ENCODE measurements around the gene FOXL1.

Gene FOXL1

DNA sequence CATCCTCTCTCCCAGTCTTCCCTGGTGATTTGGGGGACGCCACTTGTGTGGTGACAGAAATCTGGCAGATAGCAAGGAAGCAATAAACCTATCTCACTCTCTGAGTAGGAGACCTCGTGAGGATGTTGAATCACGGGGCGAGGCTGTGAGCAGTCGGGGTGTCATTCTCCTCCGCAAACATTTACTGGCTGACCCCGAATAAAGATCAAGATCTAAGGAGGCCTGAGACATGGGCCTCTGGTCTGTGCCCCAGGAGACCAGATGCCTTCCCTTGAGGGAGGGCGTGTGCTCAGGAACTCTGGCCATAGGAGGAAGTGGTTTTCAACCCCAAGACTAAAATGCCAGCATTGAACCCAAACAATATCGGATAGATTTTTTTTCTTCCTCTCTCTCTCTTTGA, 53.1 kb downstream of the FOXL1 start:
- no peak overlapping the region for H3K27ac ChIP-seq (replicated peaks)
- no peaks in the 10 kb centered on the region for H3K27me3 ChIP-seq (ENCODE audit: insufficient read depth, poor library complexity, severe bottlenecking)
- no peak for DNase-seq (ENCODE audit: low read depth in 1 of 2, low spot score in 1 of 2)
- H3K4me3 ChIP-seq (replicated peaks; ENCODE audit: insufficient read depth, low read length) = no peak overlapping the region
- TF ChIP-seq, protein P1, sequence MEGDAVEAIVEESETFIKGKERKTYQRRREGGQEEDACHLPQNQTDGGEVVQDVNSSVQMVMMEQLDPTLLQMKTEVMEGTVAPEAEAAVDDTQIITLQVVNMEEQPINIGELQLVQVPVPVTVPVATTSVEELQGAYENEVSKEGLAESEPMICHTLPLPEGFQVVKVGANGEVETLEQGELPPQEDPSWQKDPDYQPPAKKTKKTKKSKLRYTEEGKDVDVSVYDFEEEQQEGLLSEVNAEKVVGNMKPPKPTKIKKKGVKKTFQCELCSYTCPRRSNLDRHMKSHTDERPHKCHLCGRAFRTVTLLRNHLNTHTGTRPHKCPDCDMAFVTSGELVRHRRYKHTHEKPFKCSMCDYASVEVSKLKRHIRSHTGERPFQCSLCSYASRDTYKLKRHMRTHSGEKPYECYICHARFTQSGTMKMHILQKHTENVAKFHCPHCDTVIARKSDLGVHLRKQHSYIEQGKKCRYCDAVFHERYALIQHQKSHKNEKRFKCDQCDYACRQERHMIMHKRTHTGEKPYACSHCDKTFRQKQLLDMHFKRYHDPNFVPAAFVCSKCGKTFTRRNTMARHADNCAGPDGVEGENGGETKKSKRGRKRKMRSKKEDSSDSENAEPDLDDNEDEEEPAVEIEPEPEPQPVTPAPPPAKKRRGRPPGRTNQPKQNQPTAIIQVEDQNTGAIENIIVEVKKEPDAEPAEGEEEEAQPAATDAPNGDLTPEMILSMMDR (IDR thresholded peaks at IDR 0.05; ENCODE audit: insufficient read depth, low read length) = no peak
- TF ChIP-seq, protein P2, sequence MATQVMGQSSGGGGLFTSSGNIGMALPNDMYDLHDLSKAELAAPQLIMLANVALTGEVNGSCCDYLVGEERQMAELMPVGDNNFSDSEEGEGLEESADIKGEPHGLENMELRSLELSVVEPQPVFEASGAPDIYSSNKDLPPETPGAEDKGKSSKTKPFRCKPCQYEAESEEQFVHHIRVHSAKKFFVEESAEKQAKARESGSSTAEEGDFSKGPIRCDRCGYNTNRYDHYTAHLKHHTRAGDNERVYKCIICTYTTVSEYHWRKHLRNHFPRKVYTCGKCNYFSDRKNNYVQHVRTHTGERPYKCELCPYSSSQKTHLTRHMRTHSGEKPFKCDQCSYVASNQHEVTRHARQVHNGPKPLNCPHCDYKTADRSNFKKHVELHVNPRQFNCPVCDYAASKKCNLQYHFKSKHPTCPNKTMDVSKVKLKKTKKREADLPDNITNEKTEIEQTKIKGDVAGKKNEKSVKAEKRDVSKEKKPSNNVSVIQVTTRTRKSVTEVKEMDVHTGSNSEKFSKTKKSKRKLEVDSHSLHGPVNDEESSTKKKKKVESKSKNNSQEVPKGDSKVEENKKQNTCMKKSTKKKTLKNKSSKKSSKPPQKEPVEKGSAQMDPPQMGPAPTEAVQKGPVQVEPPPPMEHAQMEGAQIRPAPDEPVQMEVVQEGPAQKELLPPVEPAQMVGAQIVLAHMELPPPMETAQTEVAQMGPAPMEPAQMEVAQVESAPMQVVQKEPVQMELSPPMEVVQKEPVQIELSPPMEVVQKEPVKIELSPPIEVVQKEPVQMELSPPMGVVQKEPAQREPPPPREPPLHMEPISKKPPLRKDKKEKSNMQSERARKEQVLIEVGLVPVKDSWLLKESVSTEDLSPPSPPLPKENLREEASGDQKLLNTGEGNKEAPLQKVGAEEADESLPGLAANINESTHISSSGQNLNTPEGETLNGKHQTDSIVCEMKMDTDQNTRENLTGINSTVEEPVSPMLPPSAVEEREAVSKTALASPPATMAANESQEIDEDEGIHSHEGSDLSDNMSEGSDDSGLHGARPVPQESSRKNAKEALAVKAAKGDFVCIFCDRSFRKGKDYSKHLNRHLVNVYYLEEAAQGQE (IDR thresholded peaks at IDR 0.05; ENCODE audit: insufficient replicate concordance, low read depth) = no peak
- TF ChIP-seq SPI1 (IDR thresholded peaks at IDR 0.05; ENCODE audit: borderline replicate concordance, low read depth) = no peak
- no peak for TF ChIP-seq GABPA (IDR thresholded peaks at IDR 0.05; ENCODE audit: low read depth)
- no peak for TF ChIP-seq POLR2AphosphoS5 (IDR thresholded peaks at IDR 0.05; ENCODE audit: low read depth)
